H1 (cell line): ENCODE data around the gene PLXND1. TPM values are rescaled to one million over a fixed set of nuclear protein-coding genes. Genes with fewer than 3 reads are reported as not detected.

Source experiments
- CTCF ChIA-PET: fragments of 300-600 bp; sonication (Branson Sonifier 250); formaldehyde crosslinking; loops from one replicate; lab custom pipeline; 2021; ENCODE audit not compliant: partially characterized antibody; lab: Charles Lee
- POLR2A ChIA-PET: fragments of 300-600 bp; sonication (Branson Sonifier 250); formaldehyde crosslinking; loops from one replicate; lab custom pipeline; 2021; ENCODE audit warnings: inconsistent platforms; ENCODE audit not compliant: partially characterized antibody; lab: Charles Lee
- DNase-seq, 2 experiments: peaks; one replicate each; pipeline versions ENCODE4 v3.0.0 to v3.0.0-alpha.2; 2010 to 2022; ENCODE audit warnings: low spot score in 2 of 2, low read depth in 1 of 2, mixed read lengths in 1 of 2
- FAIRE-seq: peaks from 2 replicates; lab custom pipeline; 2011; peaks lifted over from hg19 to GRCh38; lab: Jason Lieb, UNC
- H2AFZ ChIP-seq: 2 replicates; pipeline ENCODE4 v1.8.1; 2012; ENCODE audit warnings: low read length, inconsistent platforms
- H2AK5ac ChIP-seq: 2 replicates; pipeline ENCODE4 v1.6.1; 2013; ENCODE audit warnings: low read depth, low read length
- H2BK120ac ChIP-seq: replicated peaks from 2 replicates; pipeline ENCODE3; 2013; ENCODE audit warnings: low read depth, low read length, inconsistent platforms
- H2BK12ac ChIP-seq: 2 replicates; pipeline ENCODE4 v1.6.1; 2013; ENCODE audit warnings: low read depth, low read length
- H2BK15ac ChIP-seq: 2 replicates; pipeline ENCODE4 v1.6.1; 2013; ENCODE audit warnings: low read length
- H2BK20ac ChIP-seq: 2 replicates; pipeline ENCODE4 v1.6.1; 2013; ENCODE audit warnings: low read length
- H2BK5ac ChIP-seq: 2 replicates; pipeline ENCODE4 v1.6.1; 2013; ENCODE audit warnings: low read depth, low read length
- H3K14ac ChIP-seq: 2 replicates; pipeline ENCODE4 v1.6.1; 2013; ENCODE audit warnings: inconsistent platforms; ENCODE audit not compliant: insufficient read length
- H3K18ac ChIP-seq: 2 replicates; pipeline ENCODE4 v1.6.1; 2013; ENCODE audit warnings: low read length; ENCODE audit errors: extremely low read depth
- H3K23ac ChIP-seq: 2 replicates; pipeline ENCODE4 v1.6.1; 2013; ENCODE audit warnings: inconsistent platforms; ENCODE audit not compliant: insufficient read length
- H3K23me2 ChIP-seq: 2 replicates; pipeline ENCODE4 v1.6.1; 2013; ENCODE audit warnings: low read depth, low read length
- H3K27ac ChIP-seq: 2 replicates; pipeline ENCODE4 v1.6.1; 2011; ENCODE audit warnings: low read depth, low read length, inconsistent platforms
- H3K27me3 ChIP-seq, 4 experiments: replicated peaks in 1 of 4; 1 replicate in 1 of 4; 2 replicates in 3 of 4; pipeline versions ENCODE4 v1.6.1 to v1.8.1; 2011 to 2013; ENCODE audit warnings: low read length in 3 of 4, mild to moderate bottlenecking in 3 of 4, inconsistent platforms in 2 of 4, mixed read lengths in 2 of 4, moderate library complexity in 1 of 4; ENCODE audit not compliant: control insufficient read depth in 3 of 4, insufficient read depth in 3 of 4; ENCODE audit errors: extremely low read depth in 1 of 4
- H3K36me3 ChIP-seq, 4 experiments: 2 replicates each; pipeline versions ENCODE4 v1.6.1 to v1.8.1; 2011 to 2013; ENCODE audit warnings: mild to moderate bottlenecking in 4 of 4, low read length in 3 of 4, moderate library complexity in 2 of 4, control low read depth in 1 of 4, inconsistent platforms in 1 of 4; ENCODE audit not compliant: insufficient read depth in 4 of 4, control insufficient read depth in 2 of 4
- H3K4ac ChIP-seq: replicated peaks from 2 replicates; pipeline ENCODE3; 2013; ENCODE audit warnings: low read length, low read depth, mixed read lengths, inconsistent platforms; ENCODE audit not compliant: insufficient read length
- H3K4me1 ChIP-seq, 4 experiments: replicated peaks in 1 of 4; 1 replicate in 1 of 4; 2 replicates in 3 of 4; pipeline versions ENCODE4 v1.6.1 to v1.8.1; 2011 to 2013; ENCODE audit warnings: low read length in 3 of 4, inconsistent platforms in 2 of 4, mixed read lengths in 1 of 4; ENCODE audit not compliant: insufficient read depth in 4 of 4, control insufficient read depth in 3 of 4
- H3K4me2 ChIP-seq, 2 experiments: 2 replicates each; pipeline versions ENCODE4 v1.6.1 to v1.8.1; 2011 to 2013; ENCODE audit warnings: low read depth in 2 of 2, low read length in 2 of 2, control low read depth in 1 of 2, inconsistent platforms in 1 of 2, mild to moderate bottlenecking in 1 of 2; ENCODE audit not compliant: insufficient read depth in 1 of 2
- H3K4me3 ChIP-seq, 4 experiments: fragments of 200-600, 300-600 bp in 1 of 4; sonication (generic), shearing (Covaris generic), sonication (Bioruptor Twin) in 1 of 4; 2 replicates each; pipeline versions ENCODE4 v1.5.1 to v1.8.1; 2011 to 2016; ENCODE audit warnings: low read length in 4 of 4, low read depth in 3 of 4, control low read depth in 2 of 4, inconsistent platforms in 2 of 4, mild to moderate bottlenecking in 2 of 4, mixed read lengths in 1 of 4, moderate library complexity in 1 of 4; ENCODE audit not compliant: insufficient read depth in 2 of 4; ENCODE audit errors: extremely low read depth in 1 of 4
- H3K56ac ChIP-seq: replicated peaks from 2 replicates; pipeline ENCODE3; 2013; ENCODE audit warnings: low read depth, mild to moderate bottlenecking, mixed read lengths, low read length, inconsistent platforms; ENCODE audit not compliant: insufficient read length
- H3K79me1 ChIP-seq: 2 replicates; pipeline ENCODE4 v1.6.1; 2013; ENCODE audit warnings: low read depth, low read length, control low read depth
- H3K79me2 ChIP-seq, 2 experiments: 2 replicates each; pipeline versions ENCODE4 v1.6.1 to v1.8.1; 2012 to 2013; ENCODE audit warnings: low read length in 2 of 2, mild to moderate bottlenecking in 2 of 2, inconsistent platforms in 1 of 2; ENCODE audit not compliant: insufficient read depth in 2 of 2, control insufficient read depth in 1 of 2
- H3K9ac ChIP-seq, 4 experiments: replicated peaks in 1 of 4; 1 replicate in 1 of 4; 2 replicates in 3 of 4; pipeline versions ENCODE4 v1.6.1 to v1.8.1; 2011 to 2013; ENCODE audit warnings: low read depth in 3 of 4, low read length in 3 of 4, control low read depth in 2 of 4, mild to moderate bottlenecking in 2 of 4, moderate library complexity in 2 of 4, inconsistent platforms in 1 of 4; ENCODE audit errors: extremely low read depth in 1 of 4
- H3K9me3 ChIP-seq, 2 experiments: 2 replicates each; pipeline versions ENCODE4 v1.6.1 to v1.8.1; 2012 to 2013; ENCODE audit warnings: mild to moderate bottlenecking in 2 of 2, moderate library complexity in 2 of 2, control low read depth in 1 of 2, inconsistent platforms in 1 of 2, low read depth in 1 of 2, low read length in 1 of 2, mixed read lengths in 1 of 2; ENCODE audit not compliant: insufficient read depth in 2 of 2
- H4K20me1 ChIP-seq, 2 experiments: replicated peaks in 1 of 2; 2 replicates each; pipeline versions ENCODE3 to v1.8.1; 2011 to 2013; ENCODE audit warnings: inconsistent platforms in 2 of 2, low read length in 2 of 2, mild to moderate bottlenecking in 1 of 2; ENCODE audit not compliant: insufficient read depth in 2 of 2, control insufficient read depth in 1 of 2
- H4K5ac ChIP-seq: 2 replicates; pipeline ENCODE4 v1.6.1; 2013; ENCODE audit warnings: low read length, low read depth, mixed read lengths, inconsistent platforms; ENCODE audit not compliant: insufficient read length
- H4K8ac ChIP-seq: 2 replicates; pipeline ENCODE4 v1.8.0; 2013; ENCODE audit warnings: mild to moderate bottlenecking, moderate library complexity, low read length, inconsistent platforms; ENCODE audit not compliant: insufficient read depth; ENCODE audit errors: extremely low read depth
- H4K91ac ChIP-seq: replicated peaks from 2 replicates; pipeline ENCODE3; 2013; ENCODE audit warnings: low read length, mixed read lengths, inconsistent platforms; ENCODE audit not compliant: insufficient read length
- CTCF ChIP-seq, 3 experiments: IDR thresholded peaks; 1 replicate in 2 of 3; 2 replicates in 1 of 3; pipeline versions ENCODE4 v1.5.1 to v1.6.1; 2011; ENCODE audit warnings: low read length in 3 of 3, mild to moderate bottlenecking in 3 of 3, inconsistent platforms in 2 of 3, low read depth in 1 of 3, moderate library complexity in 1 of 3; ENCODE audit not compliant: insufficient read depth in 1 of 3; ENCODE audit errors: control extremely low read depth in 1 of 3
- EZH2 ChIP-seq: fragments of 200-600 bp; sonication (generic); IDR thresholded peaks from 2 replicates; pipeline ENCODE4 v1.7.1; 2012; ENCODE audit warnings: low read depth, mild to moderate bottlenecking, moderate library complexity, low read length, inconsistent platforms; ENCODE audit not compliant: severe bottlenecking
- GABPA ChIP-seq: IDR thresholded peaks from 2 replicates; pipeline ENCODE4 v1.6.1; 2011; ENCODE audit warnings: mild to moderate bottlenecking, low read length, moderate library complexity, borderline replicate concordance; ENCODE audit not compliant: insufficient read depth
- WGBS, 2 experiments: shearing (Covaris generic) in 1 of 2; methylation state at CpG; one replicate each; pipeline versions ENCODE4 v1.1.6 to v1.1.7; 2013 to 2015; ENCODE audit warnings: low lambda C conversion rate in 2 of 2, mixed read lengths in 2 of 2, inconsistent platforms in 1 of 2, low coverage in 1 of 2, missing lambda C conversion rate in 1 of 2; ENCODE audit not compliant: insufficient replicate concordance in 2 of 2, insufficient coverage in 1 of 2, insufficient read length in 1 of 2; ENCODE audit errors: extremely low coverage in 1 of 2, missing lambda C conversion rate in 1 of 2; 5-methylcytosine and 5-hydroxymethylcytosine counted together
- polyA plus RNA-seq, 7 experiments: library from polyadenylated mRNA; depleted of rRNA in 3 of 7; stranded (reverse) in 5 of 7; unstranded in 2 of 7; fragments of >200 nt in 5 of 7; fragments of 200-250 nt in 2 of 7; gene quantifications; 1 replicate in 5 of 7; 2 replicates in 1 of 7; 4 replicates in 1 of 7; pipeline versions ENCODE4 v1.2.1 to v1.2.3, GENCODE V29; 2011 to 2013; ENCODE audit warnings: missing spikeins in 2 of 7, mixed read lengths in 2 of 7
- total RNA-seq: library from RNA; stranded (reverse); fragmentation: NEBNext Ultra II Directional; extraction: Animal tissue kit (Norgen Biotek cat#: 25700); gene quantifications from 2 replicates; pipeline ENCODE4 v1.2.1, GENCODE V29; 2021

The PLXND1 gene
- total and polyA plus RNA-seq, 2 of the 8 experiments (the other 6 are each of a cell fraction or from before 2014, with no cell fraction given): 17.7 to 66.4 TPM

DNA sequence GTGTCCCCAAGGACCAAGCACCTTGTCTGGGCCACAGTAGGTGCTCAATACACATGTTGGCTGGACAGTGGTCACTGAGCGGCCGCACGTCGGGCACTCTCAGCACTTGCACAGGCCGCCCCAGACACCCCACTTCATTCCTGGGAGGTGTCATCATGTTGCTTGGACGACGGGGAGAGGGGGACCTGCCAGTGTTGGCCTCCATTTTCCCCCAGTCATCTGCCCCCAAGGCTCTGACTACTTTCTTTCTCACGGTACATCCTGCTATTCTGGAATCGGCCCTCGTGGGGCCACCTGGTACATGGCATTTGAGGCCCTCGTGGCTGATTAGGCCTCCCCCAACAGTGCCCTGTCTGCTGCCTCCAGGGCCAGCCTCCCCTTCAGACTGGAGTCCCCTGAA lies 79.2 kb downstream of the PLXND1 start:
- Histone ChIP-seq H3K27ac (no peak overlapping the region), H4K91ac (no peak overlapping the region), H3K4me2 (no peak overlapping the region), H3K4ac (no peak overlapping the region), H2BK12ac (peak overlapping the region; percentile 68; the same call in 1 of the 2 replicates), H3K36me3 (no peaks in the 10 kb centered on the region), H3K23ac (no peak overlapping the region), H2AFZ (0 out of 2 replicates have a peak overlapping the region, but pooled peaks have one; percentile 9), H3K56ac (no peak overlapping the region), H2AK5ac (no peak overlapping the region), H3K9me3 (no peaks in the 10 kb centered on the region), H3K4me3 (no peak overlapping the region), H4K5ac (no peak overlapping the region), H3K79me1 (no peaks in the 10 kb centered on the region), H4K8ac (no peak overlapping the region; the same call in 1 of the 2 replicates), H2BK20ac (no peak overlapping the region), H3K79me2 (no peaks in the 10 kb centered on the region), H3K9ac (no peak overlapping the region), H2BK120ac (no peak overlapping the region), H3K14ac (no peak overlapping the region), H3K27me3 (no peaks in the 10 kb centered on the region), H3K23me2 (peaks cover 2% of the 10 kb centered on the region; the same call in 1 of the 2 replicates), H3K18ac (peak overlapping the region; percentile 60; the same call in 1 of the 2 replicates), H4K20me1 (no peaks in the 10 kb centered on the region), H2BK15ac (no peak overlapping the region), H3K4me1 (peaks cover 3 to 21% (median 9%) of the 10 kb centered on the region in 4 experiments), H2BK5ac (no peak overlapping the region)
- ChIA-PET CTCF (interaction anchor here (1.2 to 1.7 kb wide), 3 partner anchors 13 to 82 kb away, joined by 3 to 6 read pairs (median 4); no protein-coding TSS in a partner anchor), POLR2A (interaction anchor here (0.7 to 2.7 kb wide), 8 partner anchors 9 to 67 kb away, joined by 3 to 12 read pairs (median 4); no protein-coding TSS in a partner anchor)
- WGBS, 2 experiments: 92% methylated on average over 11 of the region's 11 CpGs; no CpG with 5 or more reads in 1 of the 2 experiments
- DNase-seq: no peak
- no peak for FAIRE-seq
- no peak for TF ChIP-seq EZH2
- no peak for TF ChIP-seq CTCF (IDR thresholded peaks at IDR 0.05; ENCODE audit: control extremely low read depth in 1 of 3, insufficient read depth in 1 of 3, low read depth in 1 of 3, low read length in 3 of 3)
- no peak for TF ChIP-seq GABPA
